GM12873 (cell line): ENCODE measurements around the gene CENPM.

Experiments
- TF ChIP-seq, protein P1 (sequence below): IDR thresholded peaks from 2 replicates; pipeline ENCODE4 v1.5.1; 2012; ENCODE audit warnings: low read depth, mild to moderate bottlenecking, moderate library complexity, low read length, control low read depth; ENCODE audit not compliant: insufficient read depth; ENCODE audit errors: missing control alignments

The CENPM gene

GRCh38 chr22:41913842-41914534 is 33.0 kb downstream of the CENPM start:
- TF ChIP-seq, protein P1, sequence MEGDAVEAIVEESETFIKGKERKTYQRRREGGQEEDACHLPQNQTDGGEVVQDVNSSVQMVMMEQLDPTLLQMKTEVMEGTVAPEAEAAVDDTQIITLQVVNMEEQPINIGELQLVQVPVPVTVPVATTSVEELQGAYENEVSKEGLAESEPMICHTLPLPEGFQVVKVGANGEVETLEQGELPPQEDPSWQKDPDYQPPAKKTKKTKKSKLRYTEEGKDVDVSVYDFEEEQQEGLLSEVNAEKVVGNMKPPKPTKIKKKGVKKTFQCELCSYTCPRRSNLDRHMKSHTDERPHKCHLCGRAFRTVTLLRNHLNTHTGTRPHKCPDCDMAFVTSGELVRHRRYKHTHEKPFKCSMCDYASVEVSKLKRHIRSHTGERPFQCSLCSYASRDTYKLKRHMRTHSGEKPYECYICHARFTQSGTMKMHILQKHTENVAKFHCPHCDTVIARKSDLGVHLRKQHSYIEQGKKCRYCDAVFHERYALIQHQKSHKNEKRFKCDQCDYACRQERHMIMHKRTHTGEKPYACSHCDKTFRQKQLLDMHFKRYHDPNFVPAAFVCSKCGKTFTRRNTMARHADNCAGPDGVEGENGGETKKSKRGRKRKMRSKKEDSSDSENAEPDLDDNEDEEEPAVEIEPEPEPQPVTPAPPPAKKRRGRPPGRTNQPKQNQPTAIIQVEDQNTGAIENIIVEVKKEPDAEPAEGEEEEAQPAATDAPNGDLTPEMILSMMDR: no peak

GRCh38 chr22:41913040-41913719 is 33.8 kb downstream of the CENPM start:
- TF ChIP-seq, protein P1: no peak

DNA sequence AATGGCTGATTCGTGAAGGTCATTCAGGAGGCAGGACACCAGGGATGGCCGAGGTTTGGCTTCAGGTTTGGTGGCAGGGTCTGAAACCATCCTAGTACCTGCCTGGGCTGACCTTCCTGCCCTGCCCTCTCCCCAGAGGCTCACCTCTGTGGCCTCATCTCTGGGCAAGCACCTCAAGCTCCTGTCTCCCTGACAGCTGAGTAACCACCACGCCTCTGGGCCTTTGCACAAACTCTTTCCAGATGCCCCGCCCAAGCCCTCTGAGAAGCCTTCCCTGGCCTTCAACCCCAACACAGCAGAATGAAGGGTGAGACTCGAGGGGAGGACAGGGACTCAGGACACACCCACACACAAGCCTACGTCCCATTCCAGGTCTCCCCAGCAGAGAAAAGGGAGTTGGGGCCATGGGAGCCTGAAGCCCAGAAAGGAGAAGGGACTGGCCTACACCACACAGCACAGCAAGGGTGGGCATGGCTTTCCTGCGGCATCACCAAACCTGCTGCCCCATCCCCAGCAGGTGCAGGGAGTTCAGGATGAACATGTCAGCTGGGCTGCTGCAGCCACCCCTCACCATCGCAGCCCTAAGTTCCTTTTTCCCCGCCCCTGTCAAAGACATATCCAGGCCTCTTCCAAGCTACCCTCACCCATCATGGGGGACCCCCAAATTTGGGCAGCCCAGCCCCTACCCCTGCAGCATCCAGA is 34.5 kb downstream of the CENPM start:
- TF ChIP-seq, protein P1: no peak

DNA sequence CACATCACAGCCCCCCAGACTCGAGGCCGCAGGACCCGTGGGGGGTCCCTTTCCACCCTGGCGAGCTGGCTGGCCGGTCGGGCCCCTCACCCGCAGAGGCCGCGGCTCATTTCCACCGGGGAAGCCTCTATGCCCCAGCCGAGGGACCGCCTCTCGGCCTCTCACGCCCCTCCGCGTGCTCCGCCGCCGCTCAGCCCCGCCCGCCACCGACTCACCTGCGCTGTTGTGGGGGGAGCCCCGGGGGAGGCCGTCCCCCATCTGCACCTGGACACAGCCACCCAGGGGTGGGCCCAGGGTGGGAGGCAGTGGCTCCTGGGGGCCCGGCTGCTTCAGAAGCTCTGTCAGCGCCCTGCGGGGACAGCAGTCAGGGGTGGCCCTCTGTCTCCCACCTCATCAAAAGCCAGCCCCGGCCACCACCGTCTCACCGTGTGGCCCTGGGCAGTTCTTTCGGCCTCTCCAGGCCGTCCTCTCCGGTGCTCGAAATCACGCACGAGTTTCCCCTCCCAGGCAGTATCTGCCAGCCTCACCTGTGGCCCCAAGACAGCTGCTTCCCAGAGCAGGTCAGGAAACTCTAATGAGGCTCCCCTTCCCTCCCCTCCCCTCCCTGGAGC is 35.8 kb downstream of the CENPM start:
- TF ChIP-seq, protein P1: no peak

DNA sequence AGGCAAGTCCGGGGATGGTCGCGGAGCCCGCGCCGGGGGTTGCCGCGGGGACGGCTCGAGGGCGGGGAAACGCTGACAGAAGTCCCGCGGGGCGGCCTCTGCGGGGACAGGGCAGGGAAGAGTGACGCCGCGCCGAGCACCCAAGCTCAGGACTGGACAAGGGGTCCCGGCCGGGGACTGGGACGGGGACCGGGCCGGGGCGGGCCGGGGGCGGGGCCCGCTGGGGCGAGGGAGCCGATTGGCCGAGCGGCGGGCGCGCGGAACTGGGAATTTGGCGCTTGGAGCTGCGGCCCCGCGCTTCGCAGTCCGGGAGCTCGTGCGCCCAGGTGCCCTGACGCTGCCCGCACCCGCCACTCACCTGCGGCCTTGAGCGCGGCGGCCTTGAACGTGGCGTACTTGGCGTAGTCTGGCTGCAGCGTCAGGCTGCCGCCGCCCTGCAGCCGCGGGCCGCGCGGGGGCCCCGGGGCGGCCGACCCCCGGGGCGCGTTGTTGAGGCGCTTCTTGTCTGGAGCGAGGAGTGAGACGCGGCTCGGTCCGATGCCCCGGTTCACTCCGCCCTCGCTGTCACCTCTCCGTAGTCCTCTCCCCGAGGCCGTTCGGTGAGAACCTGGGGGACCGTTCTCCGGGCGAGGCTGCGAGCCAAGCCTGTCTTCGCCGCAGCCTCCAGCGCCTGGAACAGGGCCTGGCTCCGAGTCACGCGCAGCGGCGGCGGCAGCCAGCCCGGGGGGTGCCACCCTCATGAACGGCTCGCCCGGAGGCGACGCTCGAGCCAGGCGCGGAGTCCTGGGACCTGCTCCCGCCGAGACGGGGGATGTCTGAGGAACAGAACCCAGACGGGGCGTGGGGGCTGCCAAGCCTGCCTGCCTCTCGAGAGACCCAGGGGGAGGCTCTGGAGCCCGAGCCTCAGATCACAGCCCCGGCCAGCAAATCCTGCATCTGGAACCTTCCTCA is 36.6 kb downstream of the CENPM start:
- TF ChIP-seq, protein P1: no peak

- TF ChIP-seq, protein P1: no peak
These were observed 37.5 kb downstream of the CENPM start for GRCh38 chr22:41909310-41910049.
